NCI-H1436 (cell line): ENCODE results near the gene MINK1.

ENCODE experiments used
- DNase-seq: peaks from one replicate; lab custom pipeline; 2025; lab: John Stamatoyannopoulos, UW

MINK1 gene

DNA sequence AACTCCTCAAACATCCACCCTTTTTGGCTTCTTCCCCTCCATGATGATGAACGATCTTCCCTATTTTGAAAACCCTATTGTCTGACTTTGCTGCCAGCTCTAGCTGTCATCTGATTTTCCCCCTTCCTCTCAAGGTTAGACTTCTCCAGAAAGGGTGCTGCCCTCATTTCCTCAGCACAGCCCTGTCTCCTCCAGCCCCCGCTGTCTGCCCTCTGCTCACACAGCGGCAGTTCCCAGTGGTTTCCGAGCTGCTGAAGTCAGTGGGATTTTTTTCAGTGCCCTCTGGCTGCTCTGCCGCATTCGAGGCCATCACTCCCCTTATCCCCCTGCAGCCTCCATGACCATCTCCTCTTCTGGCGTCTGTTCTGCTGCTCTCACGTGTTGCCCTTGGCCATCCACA is 39.6 kb downstream of the MINK1 start:
- DNase-seq: no peak

DNA sequence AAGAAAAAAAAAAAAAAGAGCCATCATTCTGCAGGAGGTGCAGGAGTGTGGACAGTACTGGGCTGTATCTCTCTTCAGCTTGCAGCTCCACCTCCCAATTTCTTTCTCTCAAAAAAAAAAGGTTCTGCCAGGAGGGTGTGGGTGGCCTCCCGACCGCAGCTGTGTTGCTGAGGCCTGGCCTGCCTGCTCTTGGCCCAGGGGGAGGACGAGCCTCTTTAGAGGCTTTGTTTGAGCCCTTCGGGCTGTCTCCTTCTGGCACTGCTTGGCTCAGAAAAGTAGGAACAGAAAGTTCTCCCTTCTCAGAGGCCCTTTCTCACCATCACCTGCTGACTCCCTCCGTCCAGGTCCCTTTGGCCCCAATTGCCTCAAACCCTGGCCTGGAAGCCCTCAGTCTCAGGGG is 43.9 kb downstream of the MINK1 start:
- no peak for DNase-seq

DNA sequence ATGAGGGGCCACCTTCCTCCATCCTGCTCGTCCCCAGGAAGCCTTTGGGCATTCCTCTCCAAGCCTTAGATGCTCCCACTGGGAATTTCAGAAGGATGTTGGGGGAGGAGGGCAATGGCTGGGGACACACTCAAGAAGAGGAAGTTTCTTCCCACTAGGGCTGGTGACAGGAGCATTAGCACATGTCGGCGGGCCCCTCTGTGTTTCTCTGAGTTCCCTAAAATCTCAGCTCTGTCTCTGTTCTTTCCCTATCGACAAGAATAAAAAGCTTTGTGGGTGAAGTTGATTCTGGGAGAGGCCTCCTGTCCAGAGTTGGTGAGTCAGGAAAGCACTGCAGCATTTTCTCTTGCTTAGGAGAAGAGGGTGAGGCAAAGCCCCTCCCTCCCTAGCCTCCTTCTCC is 46.5 kb downstream of the MINK1 start:
- DNase-seq: no peak

DNA sequence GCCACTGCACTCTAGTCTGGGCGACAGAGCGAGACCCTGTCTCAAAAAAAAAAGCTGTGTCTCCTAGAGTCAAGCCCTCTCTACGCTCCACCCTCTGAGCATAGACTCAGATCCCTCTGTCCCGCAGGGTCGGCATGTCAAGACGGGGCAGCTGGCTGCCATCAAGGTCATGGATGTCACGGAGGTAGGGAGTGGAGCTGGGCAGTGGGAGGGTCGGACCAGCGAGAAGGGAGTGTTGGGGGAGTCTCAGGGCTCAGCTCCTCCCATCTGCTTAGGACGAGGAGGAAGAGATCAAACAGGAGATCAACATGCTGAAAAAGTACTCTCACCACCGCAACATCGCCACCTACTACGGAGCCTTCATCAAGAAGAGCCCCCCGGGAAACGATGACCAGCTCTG is 47.7 kb downstream of the MINK1 start:
- no peak for DNase-seq

DNA sequence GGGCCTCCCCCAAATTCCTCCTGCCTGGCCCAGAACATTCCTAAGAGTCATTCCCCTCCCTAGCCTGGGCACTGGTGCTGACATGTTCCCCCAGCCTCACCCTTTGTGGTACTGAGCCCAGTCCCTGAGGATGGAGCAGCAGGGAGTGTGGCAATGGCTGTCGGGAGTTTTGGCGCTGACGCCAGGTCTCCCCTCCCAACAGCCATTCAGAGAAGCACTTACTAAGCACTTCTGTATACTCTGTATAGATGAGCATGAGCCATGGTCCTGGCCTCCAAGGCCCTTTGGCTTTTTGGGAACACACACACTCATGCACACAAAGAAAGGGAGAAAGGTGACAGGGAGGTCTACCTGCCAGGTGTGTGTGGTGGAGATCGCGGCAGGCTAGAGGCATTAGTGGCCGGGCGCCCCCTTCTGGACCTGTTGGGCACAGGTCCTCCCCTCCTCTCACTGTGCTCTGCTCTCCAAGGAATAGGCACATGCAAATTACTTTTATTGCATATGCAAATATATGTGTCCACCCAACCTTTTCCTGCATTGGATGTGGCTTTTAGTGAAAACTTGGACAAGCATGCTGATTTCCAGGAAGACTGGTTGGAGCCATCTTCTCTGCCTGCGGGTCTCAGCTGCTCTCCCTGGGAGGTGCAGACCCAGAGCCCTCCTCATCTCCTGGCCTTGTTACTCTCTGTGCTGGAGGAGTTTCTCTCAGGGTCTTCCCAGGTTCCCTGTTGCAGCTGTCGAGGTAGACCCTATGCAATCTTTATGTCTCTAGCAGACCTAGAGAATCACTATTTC is 48.8 kb downstream of the MINK1 start:
- peak; percentile 51 for DNase-seq

DNA sequence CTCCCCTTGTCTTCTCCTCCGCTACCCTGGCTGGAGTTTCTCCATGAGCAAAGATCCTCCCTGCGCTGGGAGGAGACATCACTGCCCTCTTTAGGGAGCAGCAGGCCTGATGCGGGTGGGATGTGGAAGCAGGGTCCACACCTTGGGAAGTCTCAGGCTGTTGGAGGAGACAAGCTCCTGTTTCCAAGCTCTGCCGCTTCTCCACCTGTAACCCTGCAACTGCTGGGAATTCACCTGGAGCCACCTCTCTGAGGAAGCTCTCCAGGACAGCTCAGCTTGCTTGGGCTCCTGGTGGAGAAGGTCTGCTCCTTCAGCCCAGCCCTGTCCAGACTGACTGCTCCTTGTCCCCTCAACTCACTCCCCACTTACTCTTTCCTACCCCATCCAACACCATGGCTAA is 51.3 kb downstream of the MINK1 start:
- DNase-seq: no peak

DNA sequence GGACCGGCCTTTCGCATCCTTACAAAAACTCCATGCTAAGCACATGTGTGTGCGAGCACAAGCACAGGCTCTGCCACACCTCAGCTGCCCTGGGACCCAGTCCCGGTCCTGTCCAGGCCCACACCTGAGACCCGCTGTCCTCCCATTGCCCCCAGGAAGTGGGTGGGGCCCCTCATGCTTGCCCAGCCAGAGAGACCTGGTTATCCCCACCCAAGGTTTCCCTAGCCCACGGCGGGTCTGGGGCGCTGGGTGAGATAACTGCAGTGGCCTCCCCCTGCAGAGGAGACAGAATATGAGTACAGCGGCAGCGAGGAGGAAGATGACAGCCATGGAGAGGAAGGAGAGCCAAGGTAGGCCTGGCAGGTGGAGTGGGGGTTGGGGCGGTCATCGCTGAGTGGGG is 53.7 kb downstream of the MINK1 start:
- no peak for DNase-seq

DNA sequence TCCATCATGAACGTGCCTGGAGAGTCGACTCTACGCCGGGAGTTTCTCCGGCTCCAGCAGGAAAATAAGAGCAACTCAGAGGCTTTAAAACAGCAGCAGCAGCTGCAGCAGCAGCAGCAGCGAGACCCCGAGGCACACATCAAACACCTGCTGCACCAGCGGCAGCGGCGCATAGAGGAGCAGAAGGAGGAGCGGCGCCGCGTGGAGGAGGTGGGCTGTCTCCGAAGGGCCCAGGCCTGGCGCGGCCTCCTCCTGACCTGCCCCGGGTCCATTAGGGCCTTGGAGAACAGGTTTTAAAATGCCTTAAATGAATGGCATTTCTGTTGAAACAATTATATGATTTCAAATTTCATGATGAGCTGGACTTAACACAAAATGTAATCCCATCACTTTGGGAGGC is 54.4 kb downstream of the MINK1 start:
- DNase-seq: no peak

DNA sequence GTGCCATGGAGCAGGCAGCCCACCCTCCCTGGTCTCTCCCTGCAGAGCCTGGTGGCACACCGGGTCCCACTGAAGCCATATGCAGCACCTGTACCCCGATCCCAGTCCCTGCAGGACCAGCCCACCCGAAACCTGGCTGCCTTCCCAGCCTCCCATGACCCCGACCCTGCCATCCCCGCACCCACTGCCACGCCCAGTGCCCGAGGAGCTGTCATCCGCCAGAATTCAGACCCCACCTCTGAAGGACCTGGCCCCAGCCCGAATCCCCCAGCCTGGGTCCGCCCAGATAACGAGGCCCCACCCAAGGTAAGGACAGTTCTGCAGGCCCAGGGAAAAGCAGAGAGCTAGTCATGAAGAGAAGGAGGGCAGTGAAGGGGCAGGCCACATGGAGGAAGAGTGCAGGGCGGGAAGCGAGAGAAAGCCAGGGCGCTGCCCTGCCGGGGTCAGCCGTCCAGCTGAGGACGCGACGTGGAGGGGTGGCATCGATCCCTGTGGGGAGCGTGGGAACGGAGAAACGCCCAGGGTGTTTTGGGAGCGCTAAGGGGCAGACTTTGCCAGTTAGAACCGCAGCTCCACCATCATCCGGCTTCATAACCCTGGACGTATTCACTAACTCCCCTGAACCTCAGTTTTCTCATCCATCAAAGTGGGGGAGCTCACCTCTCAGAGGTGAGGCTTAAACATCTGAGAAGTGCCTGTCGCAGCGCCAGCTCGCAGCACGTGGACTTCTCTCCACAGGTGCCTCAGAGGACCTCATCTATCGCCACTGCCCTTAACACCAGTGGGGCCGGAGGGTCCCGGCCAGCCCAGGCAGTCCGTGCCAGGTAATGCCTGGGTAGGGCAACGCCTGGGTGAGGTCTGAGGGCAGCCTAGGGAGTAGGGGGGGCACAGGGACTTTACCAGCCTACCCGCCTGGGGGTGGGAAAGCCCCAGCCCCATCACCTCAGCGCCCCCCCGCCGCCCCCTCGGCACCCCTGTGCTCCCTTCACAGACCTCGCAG is 58.6 kb downstream of the MINK1 start:
- DNase-seq: no peak

DNA sequence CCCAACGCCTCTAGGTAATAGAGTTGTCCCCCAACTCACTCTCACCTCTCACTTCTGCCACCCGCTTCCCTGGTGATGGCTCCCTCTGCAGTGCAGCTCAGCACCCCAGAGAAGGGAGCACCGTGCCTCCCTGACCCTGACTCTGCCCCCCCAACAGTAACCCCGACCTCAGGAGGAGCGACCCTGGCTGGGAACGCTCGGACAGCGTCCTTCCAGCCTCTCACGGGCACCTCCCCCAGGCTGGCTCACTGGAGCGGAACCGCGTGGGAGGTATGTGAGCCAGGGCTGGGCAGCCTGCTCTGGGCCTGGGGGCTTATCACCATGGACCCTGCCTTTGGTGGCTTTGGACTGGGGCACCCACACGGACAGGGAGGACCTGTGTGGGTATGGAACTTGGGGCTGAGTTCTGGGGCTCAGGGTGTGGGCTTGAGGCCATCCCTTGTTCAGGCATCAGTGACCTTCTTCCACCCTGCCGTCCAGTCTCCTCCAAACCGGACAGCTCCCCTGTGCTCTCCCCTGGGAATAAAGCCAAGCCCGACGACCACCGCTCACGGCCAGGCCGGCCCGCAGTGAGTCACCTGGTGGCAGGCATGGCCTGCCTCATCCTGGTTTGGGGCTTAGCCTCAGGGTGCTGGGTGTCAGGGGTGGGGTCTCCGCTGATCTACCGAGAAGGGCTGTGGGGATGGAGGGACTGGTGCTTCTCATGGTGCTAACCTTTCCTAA is 59.5 kb downstream of the MINK1 start:
- no peak for DNase-seq

DNA sequence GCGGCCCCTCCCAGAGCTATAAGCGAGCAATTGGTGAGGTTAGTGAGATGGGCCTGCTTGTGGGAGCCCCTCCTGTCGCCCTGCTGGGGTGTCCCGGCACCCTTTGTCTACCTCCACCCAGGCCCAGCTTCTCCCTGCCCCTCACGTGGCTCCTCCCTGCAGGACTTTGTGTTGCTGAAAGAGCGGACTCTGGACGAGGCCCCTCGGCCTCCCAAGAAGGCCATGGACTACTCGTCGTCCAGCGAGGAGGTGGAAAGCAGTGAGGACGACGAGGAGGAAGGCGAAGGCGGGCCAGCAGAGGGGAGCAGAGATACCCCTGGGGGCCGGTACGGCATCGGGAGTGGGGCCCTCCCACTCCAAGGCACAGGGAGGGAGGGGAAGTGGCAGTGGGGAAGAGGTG is 60.1 kb downstream of the MINK1 start:
- no peak for DNase-seq

DNA sequence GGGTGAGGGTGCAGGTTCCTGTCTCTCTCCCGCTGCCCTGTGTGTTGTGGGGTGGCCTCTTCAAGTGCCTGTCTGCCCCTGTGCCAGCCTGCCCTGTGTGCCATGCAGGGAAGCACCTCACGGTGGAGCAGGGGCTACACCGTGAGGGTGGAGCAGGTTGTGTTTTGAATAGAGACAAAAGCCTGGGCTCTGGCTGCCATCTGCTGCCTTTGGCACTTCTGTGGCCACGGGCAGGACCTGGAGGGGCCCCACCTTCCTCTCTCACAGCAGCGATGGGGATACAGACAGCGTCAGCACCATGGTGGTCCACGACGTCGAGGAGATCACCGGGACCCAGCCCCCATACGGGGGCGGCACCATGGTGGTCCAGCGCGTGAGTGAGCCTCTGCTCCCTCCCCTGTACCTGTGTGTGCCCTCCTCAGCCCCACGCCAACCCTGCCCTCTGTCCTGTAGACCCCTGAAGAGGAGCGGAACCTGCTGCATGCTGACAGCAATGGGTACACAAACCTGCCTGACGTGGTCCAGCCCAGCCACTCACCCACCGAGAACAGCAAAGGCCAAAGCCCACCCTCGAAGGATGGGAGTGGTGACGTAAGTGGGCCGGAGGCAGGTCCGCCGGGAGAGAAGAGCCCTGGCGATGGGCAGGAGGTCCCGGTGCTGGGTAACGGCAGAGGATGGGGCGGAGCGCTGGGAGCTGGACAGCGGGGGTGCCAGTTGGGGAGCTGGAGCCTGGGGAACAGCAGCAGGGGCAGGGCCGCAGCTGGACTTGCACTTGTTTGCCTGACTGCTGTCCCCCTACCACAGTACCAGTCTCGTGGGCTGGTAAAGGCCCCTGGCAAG is 60.8 kb downstream of the MINK1 start:
- no peak for DNase-seq

DNA sequence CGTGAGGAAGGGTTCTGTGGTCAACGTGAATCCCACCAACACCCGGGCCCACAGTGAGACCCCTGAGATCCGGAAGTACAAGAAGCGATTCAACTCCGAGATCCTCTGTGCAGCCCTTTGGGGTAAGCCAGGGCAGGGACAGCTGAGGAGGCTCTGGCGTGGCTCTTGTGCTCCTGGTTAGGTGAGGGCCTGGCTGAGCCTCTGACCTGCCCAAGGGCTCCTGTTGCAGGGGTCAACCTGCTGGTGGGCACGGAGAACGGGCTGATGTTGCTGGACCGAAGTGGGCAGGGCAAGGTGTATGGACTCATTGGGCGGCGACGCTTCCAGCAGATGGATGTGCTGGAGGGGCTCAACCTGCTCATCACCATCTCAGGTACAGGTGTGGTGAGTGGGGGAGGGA is 62.0 kb downstream of the MINK1 start:
- DNase-seq: no peak

DNA sequence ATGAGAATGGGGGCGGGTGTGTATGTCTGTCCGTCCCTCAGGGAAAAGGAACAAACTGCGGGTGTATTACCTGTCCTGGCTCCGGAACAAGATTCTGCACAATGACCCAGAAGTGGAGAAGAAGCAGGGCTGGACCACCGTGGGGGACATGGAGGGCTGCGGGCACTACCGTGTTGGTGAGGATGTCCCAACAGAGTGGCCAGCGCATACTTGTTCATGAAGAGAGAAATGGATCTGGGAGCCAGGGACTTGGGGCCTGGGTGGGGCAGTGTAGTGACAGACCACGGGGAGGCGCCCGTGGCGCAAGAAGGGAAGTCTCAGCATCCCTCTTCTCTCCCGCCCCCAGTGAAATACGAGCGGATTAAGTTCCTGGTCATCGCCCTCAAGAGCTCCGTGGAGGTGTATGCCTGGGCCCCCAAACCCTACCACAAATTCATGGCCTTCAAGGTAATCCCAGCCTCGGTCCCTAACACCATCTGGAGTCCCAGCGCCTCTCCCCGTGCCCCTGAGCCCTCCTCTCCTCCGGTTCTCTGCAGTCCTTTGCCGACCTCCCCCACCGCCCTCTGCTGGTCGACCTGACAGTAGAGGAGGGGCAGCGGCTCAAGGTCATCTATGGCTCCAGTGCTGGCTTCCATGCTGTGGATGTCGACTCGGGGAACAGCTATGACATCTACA is 62.7 kb downstream of the MINK1 start:
- no peak for DNase-seq

DNA sequence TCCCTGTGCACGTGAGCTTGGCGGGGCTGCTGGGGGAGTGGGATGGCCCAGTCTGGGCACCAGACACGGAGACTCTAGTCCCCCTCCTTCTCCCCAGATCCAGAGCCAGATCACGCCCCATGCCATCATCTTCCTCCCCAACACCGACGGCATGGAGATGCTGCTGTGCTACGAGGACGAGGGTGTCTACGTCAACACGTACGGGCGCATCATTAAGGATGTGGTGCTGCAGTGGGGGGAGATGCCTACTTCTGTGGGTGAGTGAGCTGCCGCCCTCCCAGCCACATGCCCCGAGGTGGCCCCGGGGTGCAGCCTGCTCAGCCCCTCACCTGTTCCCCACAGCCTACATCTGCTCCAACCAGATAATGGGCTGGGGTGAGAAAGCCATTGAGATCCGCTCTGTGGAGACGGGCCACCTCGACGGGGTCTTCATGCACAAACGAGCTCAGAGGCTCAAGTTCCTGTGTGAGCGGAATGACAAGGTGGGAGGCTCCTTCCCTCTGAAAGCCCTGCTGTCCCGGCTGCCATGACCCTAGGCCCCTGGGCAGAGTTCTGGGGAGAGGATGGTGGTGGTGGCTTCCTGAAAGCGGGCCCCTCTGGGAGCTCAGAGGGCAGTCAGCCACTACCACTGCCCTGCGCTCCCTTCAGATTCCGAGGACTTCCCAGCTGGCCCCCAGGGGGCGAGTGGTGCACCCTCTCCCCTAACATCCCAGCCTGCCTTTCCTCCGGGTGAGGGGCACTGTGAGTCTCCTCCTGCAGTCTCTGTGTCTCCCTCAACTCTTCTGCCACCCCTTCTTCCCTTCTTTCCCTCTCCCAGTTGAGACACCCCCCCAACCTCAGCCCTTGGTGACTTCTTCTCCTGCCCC is 63.4 kb downstream of the MINK1 start:
- DNase-seq: no peak

DNA sequence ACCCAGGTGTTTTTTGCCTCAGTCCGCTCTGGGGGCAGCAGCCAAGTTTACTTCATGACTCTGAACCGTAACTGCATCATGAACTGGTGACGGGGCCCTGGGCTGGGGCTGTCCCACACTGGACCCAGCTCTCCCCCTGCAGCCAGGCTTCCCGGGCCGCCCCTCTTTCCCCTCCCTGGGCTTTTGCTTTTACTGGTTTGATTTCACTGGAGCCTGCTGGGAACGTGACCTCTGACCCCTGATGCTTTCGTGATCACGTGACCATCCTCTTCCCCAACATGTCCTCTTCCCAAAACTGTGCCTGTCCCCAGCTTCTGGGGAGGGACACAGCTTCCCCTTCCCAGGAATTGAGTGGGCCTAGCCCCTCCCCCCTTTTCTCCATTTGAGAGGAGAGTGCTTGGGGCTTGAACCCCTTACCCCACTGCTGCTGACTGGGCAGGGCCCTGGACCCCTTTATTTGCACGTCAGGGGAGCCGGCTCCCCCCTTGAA is 64.1 kb downstream of the MINK1 start:
- DNase-seq: no peak

DNA sequence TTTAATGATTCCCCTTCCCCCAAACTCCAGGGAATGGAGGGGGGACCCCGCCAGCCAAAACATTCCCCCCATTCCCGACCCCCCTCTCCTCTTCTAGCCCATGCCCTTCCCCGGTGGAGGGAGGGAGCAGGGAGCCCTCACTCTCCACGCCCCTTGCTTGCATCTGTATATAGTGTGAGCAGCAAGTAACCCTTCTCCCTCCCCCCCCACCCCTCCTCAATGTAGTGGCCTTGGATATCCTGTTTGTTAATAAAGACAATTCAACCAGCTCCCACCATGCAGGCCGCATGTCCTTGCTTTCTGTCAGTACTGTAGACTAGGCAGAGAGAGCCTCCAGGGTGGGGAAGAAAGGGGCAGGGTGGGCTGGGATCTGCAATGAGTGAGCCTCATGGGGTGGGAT is 64.6 kb downstream of the MINK1 start:
- no peak for DNase-seq

DNA sequence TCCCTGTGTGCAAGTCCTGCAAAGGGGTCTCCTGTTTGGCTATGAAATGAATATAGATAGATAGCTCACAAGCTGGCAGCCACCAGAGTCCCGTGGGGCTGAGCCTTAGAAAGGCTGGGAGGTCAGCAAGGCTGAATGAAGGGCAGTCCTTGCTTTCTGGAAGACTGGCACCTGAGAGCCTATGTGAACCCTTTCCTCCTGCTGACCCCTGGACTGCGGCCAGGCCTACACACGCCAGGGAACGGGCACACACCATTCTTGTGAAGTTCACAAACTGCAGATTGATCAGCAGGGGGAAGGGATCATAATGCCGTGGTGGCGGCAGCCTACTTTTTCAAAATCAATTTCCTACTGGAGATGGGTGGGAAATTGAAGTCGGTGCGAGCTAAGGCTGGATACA is 65.2 kb downstream of the MINK1 start:
- no peak for DNase-seq

DNA sequence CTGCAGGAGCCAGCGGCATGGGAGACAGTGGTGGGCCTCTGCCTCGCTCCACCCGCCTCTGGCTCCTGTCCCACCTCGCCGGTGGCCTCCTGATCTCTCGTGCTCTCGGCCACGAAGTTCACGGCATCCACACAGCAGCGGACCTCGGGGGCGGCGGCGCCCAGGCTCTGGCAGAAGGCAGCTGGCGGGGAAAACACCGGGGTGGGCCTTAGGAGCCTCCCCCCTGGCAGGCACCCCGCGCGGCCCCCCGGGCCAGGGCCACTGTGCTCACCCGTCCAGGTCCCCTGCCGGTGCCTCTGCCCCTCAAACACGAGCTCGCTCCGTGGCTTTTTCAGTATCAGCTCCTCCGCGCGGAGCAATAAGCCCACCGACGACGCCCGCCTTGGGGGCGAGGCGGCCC is 65.8 kb downstream of the MINK1 start:
- no peak for DNase-seq
